ENCODE data around the gene NEURL1B.
"Not testable (repeated sequence)": the region's sequence is repeated elsewhere in the genome, so short reads cannot be mapped to it uniquely, and the experiment has no call there.

NEURL1B gene

GRCh38 chr5:172595596-172596455, 45.2 kb upstream of the NEURL1B start:
- no peak for TF ChIP-seq CTCF (conservative IDR thresholded peaks at IDR 0.05)

GRCh38 chr5:172596638-172597231, 44.3 kb upstream of the NEURL1B start:
- TF ChIP-seq CTCF (conservative IDR thresholded peaks at IDR 0.05), result no peak

More at GRCh38 chr5:172595596-172596455, 45.2 kb upstream of the NEURL1B start:
- H3K27ac ChIP-seq, result no peak overlapping the region

GRCh38 chr5:172597755-172598155, 43.3 kb upstream of the NEURL1B start:
- no peak for TF ChIP-seq CTCF (conservative IDR thresholded peaks at IDR 0.05)
- no peak overlapping the region for H3K27ac ChIP-seq

More at GRCh38 chr5:172596638-172597231, 44.3 kb upstream of the NEURL1B start:
- no peak overlapping the region for H3K27ac ChIP-seq

- no peak for TF ChIP-seq CTCF (conservative IDR thresholded peaks at IDR 0.05)
- no peak overlapping the region for H3K27ac ChIP-seq
These were observed 42.5 kb upstream of the NEURL1B start for GRCh38 chr5:172598251-172599203.

- no peak for TF ChIP-seq CTCF (conservative IDR thresholded peaks at IDR 0.05)
- no peak overlapping the region for H3K27ac ChIP-seq
These were observed 41.9 kb upstream of the NEURL1B start for GRCh38 chr5:172599204-172599567.

- TF ChIP-seq CTCF (conservative IDR thresholded peaks at IDR 0.05), result no peak
These were observed 40.5 kb upstream of the NEURL1B start for GRCh38 chr5:172600571-172600970.

GRCh38 chr5:172601576-172601975, 39.5 kb upstream of the NEURL1B start:
- H3K27ac ChIP-seq, result not testable (repeated sequence)

More at GRCh38 chr5:172600571-172600970, 40.5 kb upstream of the NEURL1B start:
- H3K27ac ChIP-seq, result no peak overlapping the region

Measured in VCaP (cell line).